Measurements from ENCODE around the gene TMEM242. TPM values are rescaled to one million over a fixed set of nuclear protein-coding genes. Genes with fewer than 3 reads are reported as not detected.

Gene TMEM242
- total and polyA plus RNA-seq, 2 of the 4 experiments (the other 2 are of a cell fraction): 2.3 to 4.6 TPM

GRCh38 chr6:157240059-157240959 lies 83.0 kb downstream of the TMEM242 start:
- TF ChIP-seq FOS (IDR thresholded peaks at IDR 0.05; ENCODE audit: low read depth, low read length) (peak; percentile 23; the same call in 1 of the 2 replicates), NFE2L2 (IDR thresholded peaks at IDR 0.05; ENCODE audit: low read depth, low read length) (peak; percentile 60; the same call in 1 of the 2 replicates), RAD21 (IDR thresholded peaks at IDR 0.05; ENCODE audit: low read length) (no peak), BHLHE40 (IDR thresholded peaks at IDR 0.05; ENCODE audit: low read depth, low read length) (peak; percentile 70), RCOR1 (IDR thresholded peaks at IDR 0.05; ENCODE audit: insufficient replicate concordance, low read length) (no peak)
- H3K4me1 ChIP-seq (ENCODE audit: control insufficient read depth, insufficient read depth, low read length): peaks cover 4% of the 10 kb centered on the region
- H3K18ac ChIP-seq (ENCODE audit: low read depth, low read length): no peak overlapping the region
- intact Hi-C loops (cut with micrococcal nuclease) (no loop called here), dilution Hi-C loops (cut with HindIII; ENCODE audit: low sequenced_read_pairs, unreplicated experiment) (no loop called here), in situ Hi-C loops (cut with MboI; ENCODE audit: low sequenced_read_pairs) (no loop called here)
- no peak overlapping the region for H2BK5ac ChIP-seq (ENCODE audit: low read depth, low read length, poor library complexity, severe bottlenecking)
- peak overlapping the region; percentile 85 for H3K4me2 ChIP-seq (ENCODE audit: low read depth, low read length)
- H2AFZ ChIP-seq (replicated peaks; ENCODE audit: low read length, poor library complexity): peak overlapping the region; percentile 87
- peak overlapping the region; percentile 54 for H3K4ac ChIP-seq (ENCODE audit: low read depth, low read length)
- H2BK15ac ChIP-seq (ENCODE audit: low read depth, low read length): no peak overlapping the region
- no peak overlapping the region for H3K27ac ChIP-seq (ENCODE audit: insufficient read depth, low read length)
- no peak overlapping the region; the same call in 1 of the 2 replicates for H2BK20ac ChIP-seq (ENCODE audit: low read depth, low read length)
- H2BK120ac ChIP-seq (ENCODE audit: low read depth, low read length): peak overlapping the region; percentile 59; the same call in 1 of the 2 replicates
- H4K8ac ChIP-seq (ENCODE audit: low read depth in 2 of 2, low read length in 2 of 2): peak overlapping the region; percentile 55 to 59; a peak in 3 of 4 replicates
- ChIA-PET CTCF (no interaction called here), POLR2A (ENCODE audit: unreplicated experiment) (no interaction called here)
- BruUV-seq (replicated peaks): no TSS peak
- peaks cover 8% of the 10 kb centered on the region for H3K9me3 ChIP-seq (ENCODE audit: control insufficient read depth, insufficient read depth, low read length)
- H3K56ac ChIP-seq (ENCODE audit: extremely low read depth, insufficient read depth, low read length): no peak overlapping the region
- WGBS, 2 experiments (ENCODE audit: extremely low coverage in 2 of 2, insufficient read length in 1 of 2): 33% methylated on average over 14 of the region's 28 CpGs; no CpG with 5 or more reads in 1 of the 2 experiments
- no peaks in the 10 kb centered on the region for H4K20me1 ChIP-seq (ENCODE audit: insufficient read depth, low read length)
- ATAC-seq (ENCODE audit: low read depth) (peak; percentile 37; the same call in 1 of the 2 replicates), DNase-seq (peak; percentile 41)
- H3K14ac ChIP-seq (replicated peaks; ENCODE audit: low read depth, low read length): no peak overlapping the region; the same call in 1 of the 2 replicates
- H3K23ac ChIP-seq (ENCODE audit: low read depth, low read length): no peak overlapping the region
- peaks cover 31% of the 10 kb centered on the region for H3K27me3 ChIP-seq (ENCODE audit: control insufficient read depth, insufficient read depth, low read length)
- H2AK9ac ChIP-seq (replicated peaks; ENCODE audit: low read depth, low read length, poor library complexity): peak overlapping the region; percentile 62
- H4K91ac ChIP-seq (ENCODE audit: insufficient read depth, low read depth, low read length): peak overlapping the region; percentile 53
- peak overlapping the region; percentile 70; the same call in 1 of the 2 replicates for H4K5ac ChIP-seq (ENCODE audit: low read depth, low read length)
- H2AK5ac ChIP-seq (ENCODE audit: low read depth, low read length): no peak overlapping the region
- H3K9ac ChIP-seq (ENCODE audit: low read depth, low read length): no peak overlapping the region; the same call in 1 of the 2 replicates
- no peaks in the 10 kb centered on the region for H3K79me1 ChIP-seq (ENCODE audit: low read depth in 1 of 2, low read length in 2 of 2)
- H3K4me3 ChIP-seq (ENCODE audit: insufficient read depth, low read depth, low read length): peak overlapping the region; percentile 33; the same call in 1 of the 2 replicates
- no peaks in the 10 kb centered on the region for H3K36me3 ChIP-seq (ENCODE audit: control insufficient read depth, insufficient read depth, low read length)
- H3K9me1 ChIP-seq (ENCODE audit: insufficient read depth, low read length): no peaks in the 10 kb centered on the region
